GM12878 (cell line): ENCODE measurements around the gene DNAJB8. TPM values are rescaled to one million over a fixed set of nuclear protein-coding genes. Genes with fewer than 3 reads are reported as not detected.

Source experiments
- ATAC-seq: fragments of 200-7000 bp; cut with Tn5 transposase; 3 replicates; pipeline ENCODE4 v1.9.1; 2020; ENCODE audit warnings: mild to moderate bottlenecking, moderate library complexity
- BruUV-seq: library from RNA; stranded (reverse); fragments of 400-500 nt; replicated peaks from 2 replicates; lab custom pipeline; 2021; lab: Mats Ljungman, UMichigan
- CTCF ChIA-PET: fragments of 300-600 bp; sonication (Branson Sonifier 250); formaldehyde crosslinking; extraction: SDS; loops from one replicate; lab custom pipeline; 2021; ENCODE audit warnings: inconsistent platforms; lab: Yijun Ruan, JAX
- POLR2A ChIA-PET: fragments of 350-600 bp; formaldehyde crosslinking; extraction: SDS; loops from one replicate; lab custom pipeline; 2021; ENCODE audit warnings: inconsistent platforms; lab: Charles Lee
- RAD21 ChIA-PET: fragments of 300-600 bp; sonication (Branson Sonifier 250); formaldehyde crosslinking; loops from one replicate; lab custom pipeline; 2023; ENCODE audit warnings: antibody characterized with exemption; ENCODE audit not compliant: unreplicated experiment; lab: Charles Lee
- SMC1A ChIA-PET: fragments of 300-600 bp; sonication (Branson Sonifier 250); formaldehyde crosslinking; loops from one replicate; lab custom pipeline; 2023; ENCODE audit not compliant: unreplicated experiment, uncharacterized antibody; lab: Charles Lee
- DNase-seq: peaks from one replicate; pipeline ENCODE4 v3.0.0-alpha.2; 2011; ENCODE audit warnings: low read depth, low spot score
- FAIRE-seq: peaks from 3 replicates; lab custom pipeline; 2011; peaks lifted over from hg19 to GRCh38; lab: Jason Lieb, UNC
- H2AFZ ChIP-seq: 2 replicates; pipeline ENCODE4 v1.6.0; 2011; ENCODE audit warnings: low read depth, low read length, control low read depth; ENCODE audit not compliant: control insufficient read depth
- H3K27ac ChIP-seq: 2 replicates; pipeline ENCODE4 v1.5.1; 2011; ENCODE audit warnings: control low read depth; ENCODE audit not compliant: control insufficient read depth, insufficient read depth
- H3K27me3 ChIP-seq, 2 experiments: replicated peaks in 1 of 2; 2 replicates each; pipeline versions ENCODE4 v1.6.0 to v1.6.1; 2011; ENCODE audit warnings: low read length in 1 of 2; ENCODE audit not compliant: control insufficient read depth in 2 of 2, insufficient read depth in 2 of 2
- H3K36me3 ChIP-seq, 2 experiments: 2 replicates each; pipeline ENCODE4 v1.5.1; 2011; ENCODE audit warnings: low read length in 1 of 2; ENCODE audit not compliant: control insufficient read depth in 2 of 2, insufficient read depth in 2 of 2
- H3K4me1 ChIP-seq: 2 replicates; pipeline ENCODE4 v1.6.1; 2011; ENCODE audit warnings: mild to moderate bottlenecking, low read length, moderate library complexity, mixed read lengths; ENCODE audit not compliant: control insufficient read depth, insufficient read depth
- H3K4me2 ChIP-seq: 2 replicates; pipeline ENCODE4 v1.6.0; 2011; ENCODE audit warnings: control low read depth; ENCODE audit not compliant: control insufficient read depth, insufficient read depth
- H3K4me3 ChIP-seq: fragments of 200-600 bp; sonication (generic); 2 replicates; pipeline ENCODE4 v1.5.1; 2016
- H3K79me2 ChIP-seq: 2 replicates; pipeline ENCODE4 v1.6.0; 2011; ENCODE audit warnings: low read length; ENCODE audit not compliant: control insufficient read depth, insufficient read depth
- H3K9ac ChIP-seq: 2 replicates; pipeline ENCODE4 v1.8.0; 2011; ENCODE audit warnings: low read length, control low read depth, mixed read lengths; ENCODE audit not compliant: control insufficient read depth, insufficient read depth
- H3K9me3 ChIP-seq: replicated peaks from 3 replicates; pipeline ENCODE4 v1.5.1; 2011; ENCODE audit warnings: mild to moderate bottlenecking, low read length; ENCODE audit not compliant: control insufficient read depth, insufficient read depth
- H4K20me1 ChIP-seq: 2 replicates; pipeline ENCODE4 v1.6.0; 2011; ENCODE audit not compliant: control insufficient read depth, insufficient read depth
- ATF2 ChIP-seq: IDR thresholded peaks from 2 replicates; pipeline ENCODE4 v1.6.1; 2012; ENCODE audit warnings: low read length, inconsistent platforms
- CHD2 ChIP-seq: IDR thresholded peaks from 2 replicates; pipeline ENCODE4 v1.6.1; 2011; ENCODE audit warnings: low read depth, low read length, improper control_type of control experiment, borderline replicate concordance
- DPF2 ChIP-seq: fragments of 450-650 bp; IDR thresholded peaks from 2 replicates; pipeline ENCODE4 v1.6.1; 2017; ENCODE audit warnings: mild to moderate bottlenecking
- ETV6 ChIP-seq, 2 experiments: fragments of 450-650 bp in 1 of 2; IDR thresholded peaks in 1 of 2; conservative IDR thresholded peaks in 1 of 2; 2 replicates each; pipeline ENCODE4 v1.6.1; 2014; ENCODE audit warnings: antibody characterized with exemption in 1 of 2, borderline replicate concordance in 1 of 2, low read depth in 1 of 2, mild to moderate bottlenecking in 1 of 2, moderate library complexity in 1 of 2
- IKZF2 ChIP-seq, 2 experiments: fragments of 450-650 bp; IDR thresholded peaks; 2 replicates each; pipeline ENCODE4 v1.6.1; 2017; ENCODE audit warnings: mild to moderate bottlenecking in 2 of 2, moderate library complexity in 2 of 2
- KDM1A ChIP-seq: fragments of 200-600 bp; sonication (generic); IDR thresholded peaks from 2 replicates; pipeline ENCODE4 v1.6.1; 2016; ENCODE audit warnings: borderline replicate concordance
- MYC ChIP-seq: IDR thresholded peaks from 2 replicates; pipeline ENCODE4 v1.6.1; 2011; ENCODE audit warnings: mild to moderate bottlenecking, low read length, moderate library complexity, inconsistent platforms; ENCODE audit not compliant: insufficient read depth, insufficient replicate concordance, insufficient read length, severe bottlenecking
- NFYB ChIP-seq: IDR thresholded peaks from 2 replicates; pipeline ENCODE4 v1.6.1; 2011; ENCODE audit warnings: low read depth, mild to moderate bottlenecking, low read length, improper control_type of control experiment, moderate library complexity; ENCODE audit not compliant: insufficient read depth
- POLR2AphosphoS5 ChIP-seq: IDR thresholded peaks from 2 replicates; pipeline ENCODE4 v1.6.1; 2011; ENCODE audit warnings: mild to moderate bottlenecking, low read length, inconsistent platforms
- RELA ChIP-seq: fragments of 450-650 bp; IDR thresholded peaks from 2 replicates; pipeline ENCODE4 v1.8.0; 2014; ENCODE audit warnings: borderline replicate concordance; ENCODE audit not compliant: partially characterized antibody
- SIX5 ChIP-seq: IDR thresholded peaks from 2 replicates; pipeline ENCODE4 v1.6.1; 2011; ENCODE audit warnings: mild to moderate bottlenecking, low read depth, low read length, moderate library complexity; ENCODE audit not compliant: severe bottlenecking
- SMAD1 ChIP-seq: fragments of 450-650 bp; IDR thresholded peaks from 2 replicates; pipeline ENCODE4 v1.6.1; 2018; ENCODE audit warnings: mild to moderate bottlenecking, low read depth; ENCODE audit not compliant: partially characterized antibody
- SUPT20H ChIP-seq: IDR thresholded peaks from 2 replicates; pipeline ENCODE4 v1.6.1; 2011; ENCODE audit warnings: low read depth, mild to moderate bottlenecking, low read length, moderate library complexity, borderline replicate concordance; ENCODE audit not compliant: control insufficient read depth
- TBL1XR1 ChIP-seq: IDR thresholded peaks from 2 replicates; pipeline ENCODE4 v1.6.1; 2012; ENCODE audit warnings: low read depth, low read length, improper control_type of control experiment
- WRNIP1 ChIP-seq: IDR thresholded peaks from 2 replicates; pipeline ENCODE4 v1.6.1; 2011; ENCODE audit warnings: low read depth, low read length, improper control_type of control experiment, borderline replicate concordance
- YY1 ChIP-seq: IDR thresholded peaks from 2 replicates; pipeline ENCODE4 v1.6.1; 2011; ENCODE audit warnings: low read depth, mild to moderate bottlenecking, low read length
- ZBTB40 ChIP-seq: fragments of 450-650 bp; IDR thresholded peaks from 2 replicates; pipeline ENCODE4 v1.6.1; 2016; ENCODE audit warnings: mild to moderate bottlenecking, moderate library complexity, borderline replicate concordance
- ZNF384 ChIP-seq: IDR thresholded peaks from 2 replicates; pipeline ENCODE4 v1.6.1; 2012; ENCODE audit warnings: low read depth, mild to moderate bottlenecking, low read length, improper control_type of control experiment, borderline replicate concordance
- WGBS: methylation state at CpG from one replicate; pipeline ENCODE4 v1.1.6; 2016; ENCODE audit warnings: low lambda C conversion rate; ENCODE audit not compliant: insufficient replicate concordance, insufficient coverage; ENCODE audit errors: missing lambda C conversion rate; 5-methylcytosine and 5-hydroxymethylcytosine counted together
- in situ Hi-C: fragments of 300-500 bp; cut with MboI; formaldehyde crosslinking; loops from 9 replicates; pipeline ENCODE4 v1.14.3; 2018; ENCODE audit warnings: mixed read lengths
- intact Hi-C: fragments of 100-400 bp; cut with micrococcal nuclease; formaldehyde crosslinking; loops from one replicate; pipeline ENCODE4 v1.14.2; 2022; ENCODE audit not compliant: unreplicated experiment
- polyA plus RNA-seq, 11 experiments: library from polyadenylated mRNA; depleted of rRNA in 4 of 11; unstranded in 6 of 11; stranded (reverse) in 5 of 11; fragments of >200 nt; fragmentation: Nextera tagmentation in 4 of 11; fragmentation: Illumina TruSeq in 1 of 11; extraction: Ambion mirVana in 4 of 11; extraction: Trizol in 1 of 11; gene quantifications; 1 replicate in 1 of 11; 2 replicates in 10 of 11; pipeline versions ENCODE4 v1.2.1 to v1.2.3, GENCODE V29; 2011 to 2016; ENCODE audit warnings: inconsistent platforms in 2 of 11, missing spikeins in 2 of 11, low read depth in 1 of 11
- total RNA-seq, 4 experiments: library from RNA; depleted of rRNA in 3 of 4; stranded (reverse); fragments of >200 nt in 3 of 4; fragmentation: Illumina TruSeq in 1 of 4; extraction: Trizol in 1 of 4; gene quantifications; 2 replicates each; pipeline versions ENCODE4 v1.2.1 to v1.2.3, GENCODE V29; 2013 to 2021

The DNAJB8 gene
- total and polyA plus RNA-seq, 10 of the 15 experiments (the other 5 are each of a cell fraction or from before 2014, with no cell fraction given), result not detected

- no peak for TF ChIP-seq ZBTB40
- no peak for TF ChIP-seq WRNIP1
- TF ChIP-seq POLR2AphosphoS5, result no peak
Measured at GRCh38 chr3:128476659-128477058, 10.0 kb upstream of the DNAJB8 start (continued).

GRCh38 chr3:128475355-128475754, 8.7 kb upstream of the DNAJB8 start:
- H3K27me3 ChIP-seq, result peaks cover 0 to 3% of the 10 kb centered on the region in 2 experiments
- no peaks in the 10 kb centered on the region for H4K20me1 ChIP-seq
- WGBS, result 13% methylated on average over 8 of the region's 8 CpGs
- no peak overlapping the region for H3K4me2 ChIP-seq
- POLR2A ChIA-PET, result no interaction called here
- H3K4me3 ChIP-seq, result no peak overlapping the region
- H3K9ac ChIP-seq, result no peak overlapping the region
- no peak for ATAC-seq
- intact Hi-C loops, result no loop called here
- no peaks in the 10 kb centered on the region for H3K9me3 ChIP-seq
- no peaks in the 10 kb centered on the region for H3K4me1 ChIP-seq
- no peaks in the 10 kb centered on the region for H3K79me2 ChIP-seq
- in situ Hi-C loops, result no loop called here
- DNase-seq, result no peak
- no peaks in the 10 kb centered on the region for H3K36me3 ChIP-seq
- RAD21 ChIA-PET, result no interaction called here
- CTCF ChIA-PET, result no interaction called here
- BruUV-seq, result no TSS peak
- H3K27ac ChIP-seq, result no peak overlapping the region
- SMC1A ChIA-PET, result no interaction called here
- no peak for FAIRE-seq
- H2AFZ ChIP-seq, result no peak overlapping the region
- TF ChIP-seq ETV6 (conservative IDR thresholded peaks at IDR 0.05 in 1 of 2, IDR thresholded peaks at IDR 0.05 in 1 of 2; ENCODE audit: borderline replicate concordance in 1 of 2, low read depth in 1 of 2) (no peak), POLR2AphosphoS5 (no peak), CHD2 (no peak), NFYB (no peak), RELA (no peak), SIX5 (no peak), TBL1XR1 (no peak), DPF2 (no peak), WRNIP1 (no peak), MYC (no peak), ATF2 (no peak), ZNF384 (no peak), IKZF2 (IDR thresholded peaks at IDR 0.05) (no peak), SUPT20H (no peak), KDM1A (no peak), YY1 (no peak), SMAD1 (no peak)
